ENCODE data around the gene SGTA. TPM values are rescaled to one million over a fixed set of nuclear protein-coding genes. Genes with fewer than 3 reads are reported as not detected.
A peak's percentile ranks its signal among the peaks of the same experiment; 100 is the strongest.

Gene SGTA
- total RNA-seq, 2 experiments from 2014 or later, result 84.8 to 87.4 TPM

DNA sequence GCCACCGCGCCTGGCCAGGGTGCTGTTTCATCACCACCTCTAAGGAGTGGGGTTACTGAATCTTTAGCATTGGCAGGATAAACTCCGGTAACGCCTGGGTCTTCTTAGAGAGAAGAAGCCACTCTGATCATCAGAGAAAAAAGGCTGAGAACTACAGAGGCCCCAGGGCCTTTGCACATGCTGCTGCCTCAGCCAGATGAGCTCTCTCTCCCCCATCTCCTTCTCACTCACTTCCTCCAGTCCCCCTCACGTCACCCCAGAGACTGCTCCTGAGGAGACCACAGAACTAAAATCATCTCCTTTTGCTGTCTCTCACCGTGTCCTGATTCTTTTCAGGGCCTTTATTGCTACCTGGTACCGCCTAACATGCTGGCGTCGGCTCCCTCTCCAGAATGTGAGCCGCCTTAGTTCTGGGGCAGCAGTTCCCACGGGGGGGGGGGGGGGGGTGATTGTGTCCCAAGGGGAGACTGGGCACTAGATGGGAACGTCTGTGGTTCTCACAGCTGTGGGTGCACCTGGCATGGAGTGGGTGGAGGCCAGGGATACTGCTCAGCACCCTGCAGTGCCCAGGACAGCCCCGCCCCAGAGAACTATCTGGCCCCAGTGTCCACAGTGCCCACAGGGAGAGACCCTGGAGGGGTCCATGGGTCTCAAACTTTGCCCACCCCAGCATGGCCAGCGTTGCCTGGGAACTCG is 56.8 kb downstream of the SGTA start:
- no peak for DNase-seq
- no peaks in the 10 kb centered on the region for H3K36me3 Mint-ChIP-seq
- peaks cover 35% of the 10 kb centered on the region for H3K27me3 Mint-ChIP-seq
- no peaks in the 10 kb centered on the region for H3K9me3 Mint-ChIP-seq
- H3K4me1 Mint-ChIP-seq, result peaks cover 2% of the 10 kb centered on the region
- H3K27ac Mint-ChIP-seq, result no peak overlapping the region
- H3K4me3 Mint-ChIP-seq, result no peak overlapping the region

GRCh38 chr19:2724148-2724557 is 58.9 kb downstream of the SGTA start:
- Mint-ChIP-seq H3K4me3 (no peak overlapping the region), H3K9me3 (no peaks in the 10 kb centered on the region), H3K4me1 (peaks cover 2% of the 10 kb centered on the region), H3K36me3 (no peaks in the 10 kb centered on the region), H3K27ac (no peak overlapping the region), H3K27me3 (peaks cover 49% of the 10 kb centered on the region)
- no peak for DNase-seq

- H3K4me1 Mint-ChIP-seq, result peaks cover 2% of the 10 kb centered on the region
- no peak overlapping the region for H3K27ac Mint-ChIP-seq
- DNase-seq, result no peak
- H3K27me3 Mint-ChIP-seq, result peaks cover 53% of the 10 kb centered on the region
- no peak overlapping the region for H3K4me3 Mint-ChIP-seq
- no peaks in the 10 kb centered on the region for H3K36me3 Mint-ChIP-seq
- no peaks in the 10 kb centered on the region for H3K9me3 Mint-ChIP-seq
These were observed 59.3 kb downstream of the SGTA start for GRCh38 chr19:2723747-2724146.

- DNase-seq, result no peak
- Mint-ChIP-seq H3K27me3 (peaks cover 55% of the 10 kb centered on the region), H3K9me3 (no peaks in the 10 kb centered on the region), H3K36me3 (no peaks in the 10 kb centered on the region), H3K4me3 (no peak overlapping the region), H3K4me1 (peaks cover 2% of the 10 kb centered on the region), H3K27ac (no peak overlapping the region)
These were observed 59.7 kb downstream of the SGTA start for GRCh38 chr19:2723345-2723715.

DNA sequence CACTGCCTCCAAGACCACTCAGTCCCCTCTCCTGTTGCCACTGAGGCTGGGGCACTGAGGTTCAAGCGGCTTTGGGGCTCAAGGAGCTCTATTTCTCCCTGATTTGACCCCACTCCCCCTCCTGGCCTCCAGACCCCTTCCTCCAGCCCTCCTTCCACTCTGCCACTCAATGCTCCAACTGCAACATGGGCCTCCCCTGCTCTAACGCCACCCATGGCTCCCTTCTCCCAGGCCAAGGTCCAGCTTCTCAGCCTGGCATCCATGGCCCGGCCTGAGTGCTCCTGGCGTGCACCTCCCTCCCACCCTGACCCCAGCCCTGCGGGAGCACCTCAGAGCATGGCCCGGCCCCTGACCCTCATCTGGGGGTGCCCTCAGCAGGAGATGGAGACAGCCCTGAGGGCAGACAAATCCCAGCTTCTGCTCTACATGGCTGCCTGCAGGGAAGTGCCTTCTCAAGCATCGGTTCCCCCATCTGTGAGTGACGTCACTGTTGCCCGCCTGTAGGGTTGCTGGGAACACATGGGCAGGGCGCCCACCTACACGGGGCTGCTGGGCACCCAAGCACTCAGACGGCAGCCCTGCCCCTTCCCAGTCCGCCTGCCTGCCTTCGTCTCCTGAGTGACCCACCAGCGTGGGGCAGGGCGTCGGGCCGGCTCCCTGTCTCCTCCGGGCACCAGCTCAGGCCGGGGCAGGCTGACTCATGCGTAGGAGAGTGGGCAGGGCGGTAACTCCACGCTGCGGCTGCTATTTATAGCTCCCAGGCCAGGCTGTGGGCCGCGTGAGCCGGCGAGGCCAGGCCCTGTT is 60.3 kb downstream of the SGTA start:
- H3K36me3 Mint-ChIP-seq, result no peaks in the 10 kb centered on the region

GRCh38 chr19:2721570-2722540 is 61.2 kb downstream of the SGTA start:
- DNase-seq, result no peak
- H3K27me3 Mint-ChIP-seq, result peaks cover 52% of the 10 kb centered on the region
- H3K9me3 Mint-ChIP-seq, result no peaks in the 10 kb centered on the region
- H3K27ac Mint-ChIP-seq, result no peak overlapping the region
- H3K36me3 Mint-ChIP-seq, result no peaks in the 10 kb centered on the region
- H3K4me1 Mint-ChIP-seq, result no peaks in the 10 kb centered on the region
- peak overlapping the region; percentile 18 for H3K4me3 Mint-ChIP-seq

More for the DNA sequence above, 60.3 kb downstream of the SGTA start:
- Mint-ChIP-seq H3K9me3 (no peaks in the 10 kb centered on the region), H3K4me3 (no peak overlapping the region), H3K27ac (no peak overlapping the region), H3K4me1 (peaks cover 2% of the 10 kb centered on the region), H3K27me3 (peaks cover 55% of the 10 kb centered on the region)
- no peak for DNase-seq

- Mint-ChIP-seq H3K36me3 (no peaks in the 10 kb centered on the region), H3K4me1 (no peaks in the 10 kb centered on the region), H3K27me3 (peaks cover 47% of the 10 kb centered on the region), H3K9me3 (no peaks in the 10 kb centered on the region), H3K4me3 (peak within 1 kb of the TSS; percentile 18), H3K27ac (no peak within 1 kb of the TSS)
- no peak for DNase-seq
These were observed 62.1 kb downstream of the SGTA start, which contains the start of gene DIRAS1 for GRCh38 chr19:2720777-2721569. Gene DIRAS1 (minus strand): TSS chr19:2721372. CDS start chr19:2717806, 3,566 bp downstream.

DNA sequence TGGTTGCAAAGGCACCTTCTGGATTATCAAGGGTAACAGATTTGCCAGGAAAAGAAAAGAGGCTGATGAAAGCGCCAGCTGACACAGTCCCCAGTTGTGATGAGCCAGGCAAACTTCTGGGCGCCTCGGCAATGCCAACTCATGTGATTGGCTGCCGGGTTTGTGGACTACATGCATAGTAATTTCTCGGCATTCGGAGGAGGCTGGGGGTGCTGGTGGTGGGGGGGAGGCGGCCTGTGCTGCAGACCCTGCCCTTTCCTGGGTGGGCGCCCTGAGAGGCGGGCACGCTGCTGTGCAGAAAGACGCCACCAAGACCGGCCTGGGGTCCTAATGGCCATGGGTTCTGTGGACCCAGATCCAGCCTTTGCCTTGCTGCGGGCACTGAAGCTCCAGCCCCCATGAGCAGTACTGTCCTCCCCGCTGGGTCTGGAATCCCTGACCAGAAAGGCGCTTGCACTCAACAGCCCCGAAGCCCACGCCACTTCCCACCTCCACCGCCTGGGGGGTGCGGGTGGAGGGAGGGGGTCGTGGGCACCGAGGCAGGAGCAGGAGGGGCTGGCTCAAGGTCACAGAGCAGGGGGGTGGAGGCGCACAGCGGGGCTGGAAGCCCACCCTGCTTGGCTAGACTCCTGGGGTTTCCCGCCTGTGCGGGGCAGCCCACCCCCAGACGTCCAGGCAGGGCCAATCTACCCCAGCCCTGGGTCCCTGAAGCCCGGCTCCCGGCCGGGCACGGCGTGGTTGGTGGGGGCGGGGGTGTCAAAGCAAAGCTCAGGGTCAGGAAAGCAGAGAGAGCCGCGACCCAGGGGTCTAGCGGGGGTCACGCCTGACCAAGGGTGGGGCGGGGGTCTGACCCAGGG is 62.9 kb downstream of the SGTA start:
- Mint-ChIP-seq H3K36me3 (no peaks in the 10 kb centered on the region), H3K4me1 (no peaks in the 10 kb centered on the region), H3K4me3 (no peak overlapping the region), H3K27me3 (peaks cover 43% of the 10 kb centered on the region), H3K9me3 (peaks cover 5% of the 10 kb centered on the region), H3K27ac (no peak overlapping the region)
- no peak for DNase-seq

DNA sequence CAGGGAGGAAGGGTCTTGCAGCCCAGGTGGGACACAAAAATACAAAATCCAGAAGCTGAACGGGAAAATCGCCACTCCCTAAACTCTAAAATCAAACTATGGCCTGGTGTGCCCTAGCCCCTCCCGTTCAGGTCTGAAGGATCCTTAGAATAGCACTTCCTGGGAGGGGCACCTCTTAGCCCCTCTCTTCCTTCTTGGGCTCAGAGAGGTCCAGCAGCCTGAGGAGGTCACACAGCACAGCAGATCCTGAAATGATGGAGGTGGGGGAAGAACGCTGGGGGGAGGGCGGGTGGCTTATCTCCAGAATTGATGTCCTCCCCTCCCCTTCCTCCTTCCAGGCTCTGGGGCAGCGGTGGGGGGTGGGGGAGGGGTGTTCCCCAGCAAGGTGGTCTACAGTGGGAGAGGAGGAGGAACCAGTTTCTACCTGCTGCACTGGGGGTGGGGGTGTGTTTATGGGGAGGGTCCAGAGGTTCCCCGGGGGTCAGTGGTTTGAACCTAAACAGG is 63.8 kb downstream of the SGTA start:
- no peak for DNase-seq
- Mint-ChIP-seq H3K4me1 (no peaks in the 10 kb centered on the region), H3K4me3 (no peak overlapping the region), H3K36me3 (no peaks in the 10 kb centered on the region), H3K27ac (no peak overlapping the region), H3K27me3 (peaks cover 38% of the 10 kb centered on the region), H3K9me3 (peaks cover 5% of the 10 kb centered on the region)

DNA sequence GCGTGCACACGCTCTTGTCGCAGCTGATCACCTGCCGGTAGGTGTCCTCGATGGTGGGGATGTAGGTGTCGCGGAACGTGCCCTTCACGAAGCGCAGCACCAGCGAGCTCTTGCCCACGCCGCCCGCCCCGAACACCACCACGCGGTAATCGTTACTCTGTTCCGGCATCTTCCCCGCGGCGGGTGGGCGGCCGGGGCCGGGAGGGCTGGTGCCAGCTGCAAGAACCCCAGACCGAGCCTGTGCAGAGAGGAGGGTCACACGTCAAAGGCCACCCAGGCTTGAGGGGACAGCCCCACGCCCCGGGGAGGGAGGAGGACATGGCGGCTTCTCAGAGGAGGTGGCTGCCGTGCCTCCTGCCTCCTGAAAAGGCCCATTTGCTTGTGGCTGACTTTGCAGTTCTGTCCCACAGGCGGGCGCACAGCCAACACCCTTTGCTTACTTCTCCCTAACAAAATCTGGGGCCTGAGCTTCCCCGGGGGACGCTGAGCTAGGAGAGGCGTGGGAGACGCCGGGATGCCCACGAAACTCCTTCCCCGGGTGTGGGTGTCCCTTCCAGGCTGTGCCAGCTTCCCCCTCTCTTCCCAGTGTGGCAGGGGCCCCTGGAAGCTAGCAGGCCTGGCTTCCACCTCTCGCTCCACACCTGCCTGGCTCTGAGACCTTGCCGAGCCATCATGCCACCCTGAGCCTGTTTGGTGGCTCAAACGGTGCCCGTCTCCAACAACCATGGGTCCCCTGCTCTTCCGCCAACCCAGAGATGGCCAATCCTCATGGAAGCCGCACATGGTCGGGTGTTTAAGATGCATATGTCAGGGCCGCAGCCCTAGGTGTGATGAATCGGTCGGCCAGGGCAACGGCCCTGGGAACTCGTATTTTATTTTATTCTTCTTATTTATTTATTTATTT is 65.2 kb downstream of the SGTA start:
- H3K4me1 Mint-ChIP-seq, result no peaks in the 10 kb centered on the region
- DNase-seq, result no peak
- peaks cover 5% of the 10 kb centered on the region for H3K9me3 Mint-ChIP-seq
- no peaks in the 10 kb centered on the region for H3K36me3 Mint-ChIP-seq
- peaks cover 33% of the 10 kb centered on the region for H3K27me3 Mint-ChIP-seq
- no peak overlapping the region for H3K4me3 Mint-ChIP-seq
- H3K27ac Mint-ChIP-seq, result no peak overlapping the region

DNA sequence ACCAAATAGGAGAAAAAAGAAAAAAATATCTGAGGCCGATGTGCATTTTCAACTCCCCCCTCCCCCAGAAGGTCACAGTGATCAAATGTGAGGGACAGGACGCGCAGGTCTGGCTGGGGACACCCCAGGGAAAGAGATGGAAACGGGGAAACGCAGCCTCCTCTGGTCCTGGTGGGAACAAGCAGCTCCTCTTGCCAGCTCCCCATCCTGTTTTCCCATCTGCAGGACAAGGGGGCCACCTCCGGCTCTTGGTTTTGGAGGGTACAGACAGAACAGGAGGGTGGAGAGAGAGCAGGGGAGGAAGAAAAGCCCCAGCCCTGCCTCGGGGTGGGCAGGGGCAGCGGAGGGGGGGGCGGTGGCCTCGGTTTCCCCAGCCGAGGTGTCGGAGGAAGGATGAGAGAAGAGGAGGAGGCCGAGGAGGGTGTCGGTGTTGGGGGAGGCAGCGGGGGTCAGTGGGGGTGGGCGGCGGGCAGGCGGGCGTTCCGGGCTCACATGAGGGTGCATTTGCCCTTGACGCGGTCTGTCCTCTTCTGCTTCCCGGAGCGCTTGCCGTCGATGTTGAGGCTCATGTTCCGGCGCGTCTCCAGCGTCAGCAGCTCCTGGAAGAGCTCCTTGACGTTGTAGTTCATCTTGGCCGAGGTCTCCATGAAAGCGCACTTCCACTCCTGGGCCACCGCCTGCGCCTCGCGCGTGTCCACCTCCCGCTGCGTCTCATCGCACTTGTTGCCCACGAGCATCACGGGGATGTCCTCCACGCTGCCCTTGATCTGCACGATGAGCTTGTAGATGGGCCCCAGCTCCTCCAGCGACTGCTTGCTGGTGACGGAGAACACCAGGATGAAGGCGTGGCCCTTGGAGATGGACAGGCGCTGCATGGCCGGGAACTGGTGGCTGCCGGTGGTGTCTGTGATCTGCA is 66.1 kb downstream of the SGTA start:
- Mint-ChIP-seq H3K9me3 (peaks cover 5% of the 10 kb centered on the region), H3K27ac (no peak overlapping the region), H3K4me1 (no peaks in the 10 kb centered on the region), H3K27me3 (peaks cover 25% of the 10 kb centered on the region), H3K36me3 (no peaks in the 10 kb centered on the region), H3K4me3 (no peak overlapping the region)
- DNase-seq, result no peak

GRCh38 chr19:2716275-2716650 is 66.8 kb downstream of the SGTA start:
- Mint-ChIP-seq H3K27me3 (peaks cover 20% of the 10 kb centered on the region), H3K36me3 (no peaks in the 10 kb centered on the region), H3K27ac (no peak overlapping the region), H3K9me3 (peaks cover 5% of the 10 kb centered on the region), H3K4me1 (peaks cover 3% of the 10 kb centered on the region), H3K4me3 (no peak overlapping the region)
- DNase-seq, result no peak
